Glutamatergic neuron (in vitro differentiated cells): ENCODE results near the gene BCAN. TPM values are rescaled to one million over a fixed set of nuclear protein-coding genes. Genes with fewer than 3 reads are reported as not detected.

Experiments used
- DNase-seq: peaks from one replicate; pipeline ENCODE4 v3.0.0; 2022
- H3K27ac Mint-ChIP-seq: one replicate; pipeline ENCODE4 v1.8.0; 2020; ENCODE audit warnings: mild to moderate bottlenecking, mixed read lengths, inconsistent platforms; ENCODE audit not compliant: unreplicated experiment
- H3K27me3 Mint-ChIP-seq: one replicate; pipeline ENCODE4 v1.8.0; 2020; ENCODE audit warnings: mild to moderate bottlenecking, moderate library complexity, mixed read lengths, inconsistent platforms; ENCODE audit not compliant: unreplicated experiment
- H3K36me3 Mint-ChIP-seq: one replicate; pipeline ENCODE4 v1.8.0; 2020; ENCODE audit warnings: mild to moderate bottlenecking, mixed read lengths, inconsistent platforms; ENCODE audit not compliant: unreplicated experiment
- H3K4me1 Mint-ChIP-seq: one replicate; pipeline ENCODE4 v1.8.0; 2020; ENCODE audit warnings: mild to moderate bottlenecking, low read depth, mixed read lengths, inconsistent platforms; ENCODE audit not compliant: unreplicated experiment
- H3K4me3 Mint-ChIP-seq: one replicate; pipeline ENCODE4 v1.8.0; 2020; ENCODE audit warnings: mild to moderate bottlenecking, mixed read lengths, inconsistent platforms; ENCODE audit not compliant: unreplicated experiment
- H3K9me3 Mint-ChIP-seq: one replicate; pipeline ENCODE4 v1.8.0; 2020; ENCODE audit warnings: mild to moderate bottlenecking, moderate library complexity, mixed read lengths, inconsistent platforms; ENCODE audit not compliant: unreplicated experiment
- total RNA-seq: library from RNA; stranded (reverse); fragmentation: NEBNext Ultra II Directional; extraction: Animal tissue kit (Norgen Biotek cat#: 25700); gene quantifications from one replicate; pipeline ENCODE4 v1.2.1, GENCODE V29; 2021; ENCODE audit not compliant: unreplicated experiment
- TF ChIP-seq, protein P1 (sequence below): fragments of 200-600 bp; sonication (generic); IDR thresholded peaks from one replicate; pipeline ENCODE4 v1.5.0; 2021; ENCODE audit not compliant: partially characterized antibody, unreplicated experiment

BCAN gene
- total RNA-seq, 1 donor from 2014 or later, result 10.3 TPM

DNA sequence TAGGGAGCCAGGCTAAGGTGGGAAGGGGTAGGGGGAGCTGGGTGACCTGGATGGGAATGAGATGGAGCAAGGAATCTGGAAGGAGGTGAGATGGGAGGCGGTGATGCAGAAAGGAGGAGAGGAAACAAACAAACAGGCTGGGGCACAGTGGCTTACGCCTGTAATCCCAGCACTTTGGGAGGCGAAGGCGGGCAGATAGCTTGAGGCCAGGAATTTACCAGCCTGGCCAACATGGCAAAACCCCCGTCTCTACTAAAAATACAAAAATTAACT lies 52.7 kb downstream of the BCAN start:
- H3K4me1 Mint-ChIP-seq, result peaks cover 11% of the 10 kb centered on the region
- H3K36me3 Mint-ChIP-seq, result no peaks in the 10 kb centered on the region
- peaks cover 6% of the 10 kb centered on the region for H3K9me3 Mint-ChIP-seq
- H3K27me3 Mint-ChIP-seq, result peaks cover 37% of the 10 kb centered on the region
- TF ChIP-seq, protein P1, sequence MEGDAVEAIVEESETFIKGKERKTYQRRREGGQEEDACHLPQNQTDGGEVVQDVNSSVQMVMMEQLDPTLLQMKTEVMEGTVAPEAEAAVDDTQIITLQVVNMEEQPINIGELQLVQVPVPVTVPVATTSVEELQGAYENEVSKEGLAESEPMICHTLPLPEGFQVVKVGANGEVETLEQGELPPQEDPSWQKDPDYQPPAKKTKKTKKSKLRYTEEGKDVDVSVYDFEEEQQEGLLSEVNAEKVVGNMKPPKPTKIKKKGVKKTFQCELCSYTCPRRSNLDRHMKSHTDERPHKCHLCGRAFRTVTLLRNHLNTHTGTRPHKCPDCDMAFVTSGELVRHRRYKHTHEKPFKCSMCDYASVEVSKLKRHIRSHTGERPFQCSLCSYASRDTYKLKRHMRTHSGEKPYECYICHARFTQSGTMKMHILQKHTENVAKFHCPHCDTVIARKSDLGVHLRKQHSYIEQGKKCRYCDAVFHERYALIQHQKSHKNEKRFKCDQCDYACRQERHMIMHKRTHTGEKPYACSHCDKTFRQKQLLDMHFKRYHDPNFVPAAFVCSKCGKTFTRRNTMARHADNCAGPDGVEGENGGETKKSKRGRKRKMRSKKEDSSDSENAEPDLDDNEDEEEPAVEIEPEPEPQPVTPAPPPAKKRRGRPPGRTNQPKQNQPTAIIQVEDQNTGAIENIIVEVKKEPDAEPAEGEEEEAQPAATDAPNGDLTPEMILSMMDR, result no peak
- no peak overlapping the region for H3K4me3 Mint-ChIP-seq
- DNase-seq, result no peak
- no peak overlapping the region for H3K27ac Mint-ChIP-seq

DNA sequence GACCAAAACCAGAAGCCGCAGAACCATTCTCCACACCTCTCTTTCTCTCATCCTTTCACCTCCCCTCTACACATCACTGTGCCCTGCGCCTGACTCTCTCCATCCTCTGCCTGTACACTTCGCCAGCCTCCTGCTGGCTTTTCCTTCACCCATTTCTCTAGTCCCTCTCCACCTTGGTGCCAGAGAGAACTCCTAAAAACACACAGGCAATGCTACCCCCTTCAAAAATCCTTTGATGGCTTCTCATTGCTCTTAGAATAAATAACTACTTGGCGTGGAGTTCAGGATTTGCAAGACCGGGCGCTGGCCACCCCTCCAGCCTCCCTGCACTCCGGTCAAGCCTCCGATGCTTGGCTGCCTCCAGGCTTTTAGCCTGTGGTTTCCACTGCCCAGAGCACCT lies 54.8 kb downstream of the BCAN start:
- no peak overlapping the region for H3K27ac Mint-ChIP-seq
- peaks cover 4% of the 10 kb centered on the region for H3K9me3 Mint-ChIP-seq
- H3K27me3 Mint-ChIP-seq, result peaks cover 28% of the 10 kb centered on the region
- no peak overlapping the region for H3K4me3 Mint-ChIP-seq
- TF ChIP-seq, protein P1, result no peak
- peaks cover 9% of the 10 kb centered on the region for H3K4me1 Mint-ChIP-seq
- no peak for DNase-seq
- H3K36me3 Mint-ChIP-seq, result no peaks in the 10 kb centered on the region

DNA sequence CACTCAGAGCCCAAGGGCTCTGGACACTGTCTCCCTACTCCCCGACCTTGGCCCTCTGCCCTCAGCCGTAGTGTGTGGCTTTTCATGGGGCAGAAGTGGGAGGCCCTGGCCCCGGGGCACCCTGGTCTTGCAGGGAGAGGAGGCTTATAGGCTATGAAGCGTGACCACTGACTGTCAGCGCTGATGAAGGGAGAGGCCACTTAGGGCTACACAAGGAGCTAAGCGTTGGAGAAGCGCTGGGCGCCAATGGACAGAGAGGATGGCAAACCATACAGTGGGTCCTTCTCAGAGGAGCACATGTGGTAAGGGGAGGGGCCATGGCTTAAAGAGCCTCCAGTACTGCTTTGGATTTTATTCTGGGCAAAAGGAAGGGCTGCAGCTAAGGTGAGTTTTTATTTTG lies 55.6 kb downstream of the BCAN start:
- Mint-ChIP-seq H3K36me3 (no peaks in the 10 kb centered on the region), H3K4me1 (peaks cover 6% of the 10 kb centered on the region), H3K9me3 (peaks cover 4% of the 10 kb centered on the region), H3K27me3 (peaks cover 23% of the 10 kb centered on the region), H3K4me3 (peak overlapping the region; percentile 11), H3K27ac (no peak overlapping the region)
- TF ChIP-seq, protein P1, result no peak
- no peak for DNase-seq

DNA sequence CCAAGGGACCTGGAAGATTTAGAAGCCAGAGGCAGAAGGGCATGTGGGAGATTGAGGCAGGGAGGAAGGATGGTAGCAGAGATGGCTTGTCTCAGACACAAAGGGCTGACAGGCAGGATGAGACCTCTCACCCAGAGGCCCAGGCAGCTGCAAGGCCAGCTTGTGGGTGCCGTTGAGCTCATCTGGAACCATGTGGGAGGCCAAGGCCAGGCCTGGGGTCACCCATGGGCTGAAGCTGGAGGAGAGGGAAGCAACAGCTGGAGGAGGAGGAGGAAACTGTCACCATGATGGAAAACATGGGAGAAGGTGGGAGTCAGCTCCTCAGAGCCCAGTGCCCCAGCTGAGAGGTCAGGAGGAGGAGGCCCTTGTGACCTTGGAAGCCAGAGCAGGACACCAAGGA lies 57.1 kb downstream of the BCAN start:
- H3K9me3 Mint-ChIP-seq, result peaks cover 4% of the 10 kb centered on the region
- peaks cover 18% of the 10 kb centered on the region for H3K27me3 Mint-ChIP-seq
- H3K4me3 Mint-ChIP-seq, result no peak overlapping the region
- H3K36me3 Mint-ChIP-seq, result no peaks in the 10 kb centered on the region
- TF ChIP-seq, protein P1, result no peak
- no peak overlapping the region for H3K27ac Mint-ChIP-seq
- DNase-seq, result no peak
- peaks cover 2% of the 10 kb centered on the region for H3K4me1 Mint-ChIP-seq

DNA sequence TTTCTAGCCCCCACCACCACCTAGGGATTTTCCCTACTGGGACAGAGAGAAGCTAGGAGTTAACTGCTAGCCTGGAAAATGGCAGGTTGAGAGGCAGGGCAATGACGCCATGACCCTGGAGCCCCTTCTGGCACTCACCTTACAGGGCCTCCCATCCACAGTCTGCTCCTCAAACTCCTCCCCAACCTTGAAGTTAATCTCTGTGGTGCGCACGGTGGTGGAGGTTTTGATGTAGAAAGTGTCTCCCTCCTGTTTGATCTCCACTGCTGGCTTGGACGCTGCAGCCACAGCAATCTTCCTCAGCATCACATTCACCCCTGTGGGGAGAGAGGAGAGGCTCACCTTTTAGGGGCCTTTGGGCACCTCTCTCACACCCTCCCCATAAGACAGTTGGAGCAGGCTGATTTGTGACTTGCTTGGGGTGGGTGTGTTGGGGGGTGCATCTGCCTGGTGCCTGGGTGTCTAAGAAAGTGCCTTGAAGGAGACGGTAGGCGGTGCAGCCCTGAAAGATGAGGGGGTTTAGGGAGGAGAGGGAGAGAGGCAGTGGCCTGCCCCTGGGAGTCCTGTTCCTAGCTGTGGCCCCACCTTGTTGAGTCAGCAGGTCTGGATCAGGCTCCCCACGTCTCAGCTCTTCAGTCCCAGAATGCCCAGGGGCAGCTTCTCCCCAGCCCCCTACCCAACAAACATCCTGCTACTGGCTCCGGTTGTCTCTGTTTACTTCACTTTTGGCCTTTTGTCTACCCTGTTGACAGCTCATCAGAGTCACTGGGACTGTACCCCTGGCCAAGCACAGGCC lies 59.0 kb downstream of the BCAN start:
- Mint-ChIP-seq H3K4me3 (no peak overlapping the region), H3K4me1 (peaks cover 8% of the 10 kb centered on the region)
- DNase-seq, result no peak

More for the DNA sequence above, 59.0 kb downstream of the BCAN start:
- H3K27ac Mint-ChIP-seq, result no peak overlapping the region
- peaks cover 22% of the 10 kb centered on the region for H3K27me3 Mint-ChIP-seq
- peaks cover 4% of the 10 kb centered on the region for H3K9me3 Mint-ChIP-seq
- TF ChIP-seq, protein P1, result no peak
- H3K36me3 Mint-ChIP-seq, result no peaks in the 10 kb centered on the region
